Naive thymus-derived CD4-positive, alpha-beta T cell (primary cell): ENCODE results near the gene NLRP3. TPM values are rescaled to one million over a fixed set of nuclear protein-coding genes. Genes with fewer than 3 reads are reported as not detected.
"Not testable (repeated sequence)": the region's sequence is repeated elsewhere in the genome, so short reads cannot be mapped to it uniquely, and the experiment has no call there.

Experiments used
- ATAC-seq: fragments of 150-1000 bp; cut with Tn5 transposase; 2 replicates; pipeline ENCODE4 v1.10.0; 2021; ENCODE audit warnings: mild to moderate bottlenecking, moderate library complexity
- CTCF ChIA-PET: fragments of 350-600 bp; sonication (Branson Sonifier 250); formaldehyde crosslinking; loops from one replicate; lab custom pipeline; 2021; ENCODE audit warnings: antibody characterized with exemption; lab: Charles Lee
- POLR2A ChIA-PET: fragments of 350-600 bp; sonication (Branson Sonifier 250); formaldehyde crosslinking; loops from one replicate; lab custom pipeline; 2021; ENCODE audit warnings: antibody characterized with exemption, inconsistent platforms; lab: Charles Lee
- DNase-seq, 9 donors: peaks; one replicate each; pipeline versions ENCODE4 v3.0.0 to v3.0.0-alpha.2; 2020 to 2022; ENCODE audit warnings: mixed read lengths in 1 of 9
- H3K27ac ChIP-seq: one replicate; pipeline ENCODE4 v1.7.0; 2013; ENCODE audit warnings: mild to moderate bottlenecking, low read depth, low read length, moderate library complexity
- H3K27me3 ChIP-seq, 2 donors: one replicate each; pipeline ENCODE4 v1.7.0; 2013; ENCODE audit warnings: low read length in 2 of 2, mild to moderate bottlenecking in 2 of 2, moderate library complexity in 2 of 2; ENCODE audit not compliant: control insufficient read depth in 2 of 2, insufficient read depth in 2 of 2
- H3K36me3 ChIP-seq, 3 experiments: 1 replicate in 2 of 3; 2 replicates in 1 of 3; pipeline ENCODE4 v1.7.0; 2013; ENCODE audit warnings: low read length in 3 of 3, mild to moderate bottlenecking in 3 of 3, moderate library complexity in 1 of 3; ENCODE audit not compliant: insufficient read depth in 3 of 3, control insufficient read depth in 2 of 3
- H3K4me1 ChIP-seq, 2 donors: one replicate each; pipeline ENCODE4 v1.7.0; 2013; ENCODE audit warnings: low read length in 2 of 2, mild to moderate bottlenecking in 2 of 2, moderate library complexity in 1 of 2; ENCODE audit not compliant: control insufficient read depth in 2 of 2, insufficient read depth in 2 of 2
- H3K4me3 ChIP-seq: 2 replicates; pipeline ENCODE4 v1.7.0; 2013; ENCODE audit warnings: mild to moderate bottlenecking, low read length
- H3K9me3 ChIP-seq, 3 experiments: 1 replicate in 2 of 3; 2 replicates in 1 of 3; pipeline ENCODE4 v1.7.0; 2013; ENCODE audit warnings: low read length in 3 of 3; ENCODE audit not compliant: control insufficient read depth in 2 of 3
- H3K27ac Mint-ChIP-seq, 9 donors: one replicate each; pipeline ENCODE4 v1.8.0; 2020 to 2022; ENCODE audit warnings: mixed read lengths in 9 of 9, mild to moderate bottlenecking in 8 of 9, moderate library complexity in 5 of 9, inconsistent platforms in 2 of 9
- H3K27me3 Mint-ChIP-seq, 5 donors: one replicate each; pipeline ENCODE4 v1.8.0; 2021 to 2022; ENCODE audit warnings: mixed read lengths in 5 of 5, mild to moderate bottlenecking in 1 of 5
- H3K36me3 Mint-ChIP-seq, 5 donors: one replicate each; pipeline ENCODE4 v1.8.0; 2020 to 2022; ENCODE audit warnings: mixed read lengths in 5 of 5, mild to moderate bottlenecking in 3 of 5, inconsistent platforms in 1 of 5
- H3K4me1 Mint-ChIP-seq, 7 donors: one replicate each; pipeline ENCODE4 v1.8.0; 2020 to 2022; ENCODE audit warnings: mixed read lengths in 7 of 7, mild to moderate bottlenecking in 3 of 7, inconsistent platforms in 1 of 7
- H3K4me3 Mint-ChIP-seq, 10 donors: one replicate each; pipeline ENCODE4 v1.8.0; 2020 to 2022; ENCODE audit warnings: mild to moderate bottlenecking in 10 of 10, mixed read lengths in 10 of 10, moderate library complexity in 6 of 10, inconsistent platforms in 2 of 10
- H3K9me3 Mint-ChIP-seq, 11 donors: one replicate each; pipeline ENCODE4 v1.8.0; 2020 to 2022; ENCODE audit warnings: mixed read lengths in 11 of 11, mild to moderate bottlenecking in 4 of 11, inconsistent platforms in 1 of 11, moderate library complexity in 1 of 11
- intact Hi-C, 2 donors: fragments of 100-400 bp; cut with micrococcal nuclease; formaldehyde crosslinking; loops; one replicate each; pipeline ENCODE4 v1.15.1; 2023
- polyA plus RNA-seq, 2 donors: library from polyadenylated mRNA; unstranded; fragments of 300-500 nt; fragmentation: Illumina TruSeq; gene quantifications; one replicate each; pipeline ENCODE4 v1.2.3, GENCODE V29; 2021
- total RNA-seq, 6 experiments: library from RNA in 5 of 6; stranded (reverse) in 5 of 6; gene quantifications; 1 replicate in 5 of 6; 2 replicates in 1 of 6; pipeline ENCODE4 v1.2.3 and lab custom pipeline; 2021 to 2026

The NLRP3 gene
- total and polyA plus RNA-seq, 7 experiments from 2014 or later = 0.70 to 90.6 (median 4.6) TPM

GRCh38 chr1:247467129-247467528 lies 51.2 kb downstream of the NLRP3 start:
- Mint-ChIP-seq H3K4me1 (no peaks in the 10 kb centered on the region), H3K27ac (no peak overlapping the region), H3K36me3 (no peaks in the 10 kb centered on the region), H3K4me3 (no peak overlapping the region), H3K9me3 (peaks cover 0 to 5% (median 0%) of the 10 kb centered on the region in 11 donors), H3K27me3 (peaks cover 0 to 9% (median 0%) of the 10 kb centered on the region in 5 donors)
- DNase-seq = no peak
- intact Hi-C loops = no loop called here
- H3K27ac ChIP-seq = no peak overlapping the region
- CTCF ChIA-PET = no interaction called here
- ATAC-seq = no peak
- H3K36me3 ChIP-seq = no peaks in the 10 kb centered on the region
- no peaks in the 10 kb centered on the region for H3K9me3 ChIP-seq
- no peak overlapping the region for H3K4me3 ChIP-seq
- POLR2A ChIA-PET = no interaction called here
- no peaks in the 10 kb centered on the region for H3K4me1 ChIP-seq
- H3K27me3 ChIP-seq = no peaks in the 10 kb centered on the region

DNA sequence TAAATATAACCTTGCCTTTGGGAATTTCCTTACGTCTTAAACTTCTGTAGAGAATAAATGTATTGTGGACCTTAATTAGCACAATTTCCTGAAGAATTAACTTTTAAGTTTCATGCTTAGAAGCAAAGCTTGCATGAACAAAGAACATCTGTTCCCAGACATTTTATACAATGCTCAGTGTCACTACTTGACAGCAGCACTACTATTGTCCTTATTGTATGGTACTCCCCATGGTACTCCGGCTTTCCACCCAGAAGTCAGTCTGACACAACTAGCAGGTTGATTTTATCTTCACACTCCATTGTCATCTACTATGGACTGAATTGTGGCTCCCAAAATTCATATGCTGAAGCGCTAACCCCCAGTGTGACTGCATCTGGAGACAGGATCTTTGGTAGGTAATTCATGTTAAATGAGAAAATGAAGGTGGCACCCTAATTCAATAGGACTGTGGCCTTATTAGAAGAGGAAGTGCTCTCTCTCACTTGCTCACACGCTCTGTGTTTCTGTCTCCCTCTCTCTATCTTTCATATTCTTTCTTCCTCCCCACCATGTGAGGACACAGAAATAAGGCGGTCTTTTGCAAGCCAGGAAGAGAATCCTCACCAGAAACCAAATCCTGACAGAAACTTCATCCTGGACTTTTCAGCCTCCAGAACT lies 52.6 kb downstream of the NLRP3 start:
- Histone ChIP-seq H3K36me3 (no peaks in the 10 kb centered on the region), H3K4me1 (no peaks in the 10 kb centered on the region), H3K27me3 (no peaks in the 10 kb centered on the region), H3K27ac (no peak overlapping the region), H3K4me3 (no peak overlapping the region), H3K9me3 (no peaks in the 10 kb centered on the region)
- POLR2A ChIA-PET = no interaction called here
- peaks cover 0 to 13% (median 0%) of the 10 kb centered on the region in 5 donors for H3K27me3 Mint-ChIP-seq
- DNase-seq = no peak
- no peak overlapping the region for H3K4me3 Mint-ChIP-seq
- no peaks in the 10 kb centered on the region for H3K9me3 Mint-ChIP-seq
- H3K36me3 Mint-ChIP-seq = no peaks in the 10 kb centered on the region
- no peaks in the 10 kb centered on the region for H3K4me1 Mint-ChIP-seq
- no peak overlapping the region for H3K27ac Mint-ChIP-seq
- intact Hi-C loops = no loop called here
- CTCF ChIA-PET = no interaction called here
- ATAC-seq = no peak

DNA sequence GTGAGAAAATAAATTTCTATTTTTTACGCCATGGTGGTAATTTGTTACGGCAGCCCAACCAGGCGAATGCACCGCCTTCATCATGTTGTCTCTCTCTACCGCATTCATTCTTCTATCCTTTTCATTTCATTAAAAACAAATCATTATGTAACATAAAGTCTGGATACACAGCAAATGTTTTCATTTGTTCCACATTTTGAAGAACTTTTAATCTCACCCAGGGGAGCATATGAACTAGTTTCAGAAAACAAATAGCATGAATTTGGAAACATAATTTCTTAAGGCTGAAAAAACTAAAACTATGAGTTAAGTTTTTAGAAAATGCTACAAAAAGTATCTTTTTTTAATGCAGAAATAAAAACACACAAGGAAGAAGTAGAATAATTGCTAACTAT lies 53.2 kb downstream of the NLRP3 start:
- POLR2A ChIA-PET = no interaction called here
- H3K4me1 Mint-ChIP-seq = no peaks in the 10 kb centered on the region

DNA sequence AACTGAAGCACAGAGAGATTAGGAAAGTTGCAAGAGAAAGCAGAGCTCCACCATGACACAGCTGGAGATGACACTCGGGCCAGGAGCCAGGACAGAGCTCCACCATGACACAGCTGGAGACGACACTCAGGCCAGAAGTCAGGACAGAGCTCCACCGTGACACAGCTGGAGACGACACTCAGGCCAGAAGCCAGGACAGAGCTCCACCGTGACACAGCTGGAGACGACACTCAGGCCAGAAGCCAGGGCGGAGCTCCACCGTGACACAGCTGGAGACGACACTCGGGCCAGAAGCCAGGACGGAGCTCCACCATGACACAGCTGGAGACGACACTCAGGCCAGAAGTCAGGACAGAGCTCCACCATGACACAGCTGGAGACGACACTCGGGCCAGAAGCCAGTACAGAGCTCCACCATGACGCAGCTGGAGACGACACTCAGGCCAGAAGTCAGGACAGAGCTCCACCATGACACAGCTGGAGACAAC lies 55.0 kb downstream of the NLRP3 start:
- H3K27me3 ChIP-seq, H3K4me1 Mint-ChIP-seq, H3K27ac Mint-ChIP-seq, intact Hi-C loops, H3K27ac ChIP-seq, DNase-seq, H3K36me3 ChIP-seq, H3K4me3 Mint-ChIP-seq, POLR2A ChIA-PET, H3K36me3 Mint-ChIP-seq, H3K4me3 ChIP-seq, H3K9me3 ChIP-seq, H3K4me1 ChIP-seq, ATAC-seq, H3K9me3 Mint-ChIP-seq: not testable (repeated sequence)
- H3K27me3 Mint-ChIP-seq = peaks cover 0 to 13% (median 2%) of the 10 kb centered on the region in 5 donors
- CTCF ChIA-PET = interaction anchor here (0.7 kb wide), 2 partner anchors 81 to 103 kb away, joined by 4 to 7 read pairs; no protein-coding TSS in a partner anchor

More for the DNA sequence above, 53.2 kb downstream of the NLRP3 start:
- ATAC-seq = no peak
- Histone ChIP-seq H3K9me3 (no peaks in the 10 kb centered on the region), H3K4me1 (no peaks in the 10 kb centered on the region), H3K4me3 (no peak overlapping the region), H3K27ac (no peak overlapping the region), H3K27me3 (no peaks in the 10 kb centered on the region), H3K36me3 (no peaks in the 10 kb centered on the region)
- Mint-ChIP-seq H3K4me3 (no peak overlapping the region), H3K27ac (no peak overlapping the region), H3K36me3 (no peaks in the 10 kb centered on the region), H3K27me3 (peaks cover 0 to 13% (median under 1%) of the 10 kb centered on the region in 5 donors), H3K9me3 (no peaks in the 10 kb centered on the region)
- intact Hi-C loops = no loop called here
- CTCF ChIA-PET = no interaction called here
- no peak for DNase-seq

DNA sequence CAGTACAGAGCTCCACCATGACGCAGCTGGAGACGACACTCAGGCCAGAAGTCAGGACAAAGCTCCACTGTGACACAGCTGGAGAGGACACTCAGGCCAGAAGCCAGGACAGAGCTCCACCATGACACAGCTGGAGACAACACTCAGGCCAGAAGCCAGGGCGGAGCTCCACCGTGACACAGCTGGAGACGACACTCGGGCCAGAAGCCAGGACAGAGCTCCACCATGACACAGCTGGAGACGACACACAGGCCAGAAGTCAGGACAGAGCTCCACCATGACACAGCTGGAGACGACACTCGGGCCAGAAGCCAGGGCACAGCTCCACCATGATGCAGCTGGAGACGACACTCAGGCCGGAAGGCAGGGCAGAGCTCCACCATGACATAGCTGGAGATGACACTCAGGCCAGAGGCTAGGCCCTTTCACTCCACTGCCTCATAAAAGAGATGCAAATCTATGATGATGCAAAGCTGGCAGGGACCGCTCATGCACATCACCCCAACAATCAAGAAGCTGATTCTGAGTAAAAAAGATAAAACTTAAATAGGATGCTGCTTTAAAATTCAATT lies 55.6 kb downstream of the NLRP3 start:
- Mint-ChIP-seq H3K9me3 (peaks cover 0 to 9% (median 2%) of the 10 kb centered on the region in 11 donors), H3K4me3 (no peak overlapping the region), H3K36me3 (no peaks in the 10 kb centered on the region), H3K27ac (no peak overlapping the region), H3K4me1 (peaks cover 0 to 1% (median 0%) of the 10 kb centered on the region in 7 donors), H3K27me3 (peaks cover 0 to 13% (median 2%) of the 10 kb centered on the region in 5 donors)
- ChIA-PET CTCF (interaction anchor here (0.7 kb wide), 2 partner anchors 81 to 102 kb away, joined by 4 to 7 read pairs; no protein-coding TSS in a partner anchor), POLR2A (no interaction called here)
- H3K9me3 ChIP-seq = no peaks in the 10 kb centered on the region
- DNase-seq (no peak), ATAC-seq (no peak)
- H3K27ac ChIP-seq = no peak overlapping the region
- no peaks in the 10 kb centered on the region for H3K36me3 ChIP-seq
- no peaks in the 10 kb centered on the region for H3K27me3 ChIP-seq
- intact Hi-C loops = no loop called here
- H3K4me3 ChIP-seq = no peak overlapping the region
- no peaks in the 10 kb centered on the region for H3K4me1 ChIP-seq

DNA sequence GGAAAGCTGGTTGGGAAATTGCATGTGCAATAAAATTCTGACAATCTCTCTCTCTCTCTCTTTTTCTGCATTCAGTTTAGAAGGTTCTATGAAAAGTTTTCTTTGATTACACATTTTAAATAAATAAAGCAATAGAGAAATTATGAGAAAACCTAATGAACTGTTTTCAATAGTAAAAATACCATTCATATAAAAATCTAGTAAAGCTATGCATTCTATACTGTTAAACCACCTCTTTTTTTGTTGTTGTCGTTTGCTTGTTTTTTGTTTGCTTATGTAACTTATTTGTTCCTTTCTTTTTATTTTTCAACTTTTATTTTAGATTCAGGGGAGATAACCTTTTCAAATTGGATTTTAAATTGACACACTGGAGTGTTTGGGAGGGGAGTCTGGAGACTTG lies 56.1 kb downstream of the NLRP3 start:
- peaks cover 0 to 13% (median 2%) of the 10 kb centered on the region in 5 donors for H3K27me3 Mint-ChIP-seq
- H3K27me3 ChIP-seq = no peaks in the 10 kb centered on the region
- H3K36me3 ChIP-seq = no peaks in the 10 kb centered on the region
- POLR2A ChIA-PET = no interaction called here
- H3K27ac ChIP-seq = no peak overlapping the region
- peaks cover 0 to 9% (median 2%) of the 10 kb centered on the region in 11 donors for H3K9me3 Mint-ChIP-seq
- H3K4me1 ChIP-seq = no peaks in the 10 kb centered on the region
- no peak overlapping the region for H3K4me3 Mint-ChIP-seq
- DNase-seq (no peak), ATAC-seq (no peak)
- no peak overlapping the region for H3K4me3 ChIP-seq
- no peaks in the 10 kb centered on the region for H3K36me3 Mint-ChIP-seq
- H3K9me3 ChIP-seq = no peaks in the 10 kb centered on the region
- peaks cover 0 to 1% (median 0%) of the 10 kb centered on the region in 7 donors for H3K4me1 Mint-ChIP-seq
- H3K27ac Mint-ChIP-seq = peak overlapping the region in 1 of 9 donors; percentile 26
- CTCF ChIA-PET = no interaction called here
- intact Hi-C loops = no loop called here
